ENCODE data around the gene GRIN2B.

GRCh38 chr12:13986031-13986430 is 4.6 kb upstream of the GRIN2B start:
- TF ChIP-seq CTCF (conservative IDR thresholded peaks at IDR 0.05 in 1 of 2, IDR thresholded peaks at IDR 0.05 in 1 of 2; ENCODE audit: low read depth in 1 of 2, low read length in 2 of 2), result no peak
- TF ChIP-seq EZH2 (IDR thresholded peaks at IDR 0.05; ENCODE audit: low read length, missing control alignments), result no peak

Data from fibroblast of lung (primary cell).